Activated T-helper 9 cell treated with anti-CD3 and anti-CD28 coated beads, Interleukin-2, amount 50 U/mL, for 16 hours (primary cell): Measurements from ENCODE around the gene MEX3A.

Source experiments
- DNase-seq: peaks from one replicate; pipeline ENCODE4 v3.0.0-alpha.2; 2020; ENCODE audit warnings: low read depth

The MEX3A gene

DNA sequence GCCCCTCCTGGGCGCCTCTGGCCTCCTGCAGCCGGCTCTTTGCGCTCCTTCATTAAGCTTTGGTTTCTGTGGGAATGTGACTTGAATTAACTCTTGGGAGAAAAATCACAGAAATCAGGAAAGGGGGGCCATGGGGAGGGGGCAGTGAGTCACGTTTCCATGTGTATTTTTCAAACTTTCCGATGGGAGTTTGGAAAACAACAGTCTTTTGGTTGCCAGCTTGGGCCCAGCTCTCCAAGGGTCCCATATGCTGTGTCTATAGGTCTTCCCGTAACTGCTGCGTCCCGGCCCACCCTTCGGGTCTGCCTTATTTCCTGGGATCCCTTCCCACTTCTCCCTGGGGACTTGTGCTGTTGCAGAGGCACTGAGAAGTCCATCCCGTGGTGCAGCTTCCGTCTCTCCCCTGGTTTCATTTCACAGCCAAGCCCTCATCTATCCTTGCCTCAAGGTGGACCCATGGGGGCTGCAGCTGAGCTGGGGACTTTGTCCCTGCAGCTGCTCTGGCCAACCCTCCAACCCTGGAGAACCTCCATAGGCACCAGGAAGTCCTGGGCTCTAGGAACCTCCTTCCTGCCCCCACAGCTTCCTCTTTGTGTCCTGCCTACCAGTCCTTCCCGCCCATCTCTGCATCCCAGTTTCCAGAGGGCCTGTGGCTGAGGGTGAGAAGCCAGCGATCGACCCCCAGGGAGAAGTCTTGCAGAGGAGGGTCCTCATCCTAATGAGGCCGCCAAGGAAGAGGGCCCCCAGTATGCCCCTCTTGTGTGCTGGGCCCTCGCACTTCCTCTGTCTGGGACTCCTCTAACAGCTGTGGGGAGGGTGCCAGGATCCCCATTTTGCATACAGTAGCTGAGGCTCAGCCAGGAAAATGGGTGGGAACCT, 20.6 kb upstream of the MEX3A start:
- DNase-seq = no peak

DNA sequence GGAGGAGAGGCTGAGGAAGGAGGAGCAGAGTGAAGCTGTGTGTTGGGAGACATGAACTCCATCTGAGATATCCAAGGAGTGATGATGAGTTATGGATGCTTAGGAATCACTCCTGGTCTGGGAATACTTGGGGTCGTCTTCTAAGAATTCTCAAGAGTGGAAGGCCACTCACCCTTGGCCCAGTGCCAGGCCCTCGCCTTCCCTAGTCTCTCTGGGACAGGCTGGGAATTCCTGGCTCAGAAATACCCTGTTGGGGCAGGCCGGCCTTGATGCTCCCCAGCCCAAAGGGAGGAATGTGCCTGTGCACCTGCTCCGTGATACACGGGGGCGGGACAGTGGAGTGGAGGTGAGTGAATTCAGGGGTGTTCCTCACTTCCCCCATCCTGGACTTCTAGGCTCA, 19.6 kb upstream of the MEX3A start:
- no peak for DNase-seq

DNA sequence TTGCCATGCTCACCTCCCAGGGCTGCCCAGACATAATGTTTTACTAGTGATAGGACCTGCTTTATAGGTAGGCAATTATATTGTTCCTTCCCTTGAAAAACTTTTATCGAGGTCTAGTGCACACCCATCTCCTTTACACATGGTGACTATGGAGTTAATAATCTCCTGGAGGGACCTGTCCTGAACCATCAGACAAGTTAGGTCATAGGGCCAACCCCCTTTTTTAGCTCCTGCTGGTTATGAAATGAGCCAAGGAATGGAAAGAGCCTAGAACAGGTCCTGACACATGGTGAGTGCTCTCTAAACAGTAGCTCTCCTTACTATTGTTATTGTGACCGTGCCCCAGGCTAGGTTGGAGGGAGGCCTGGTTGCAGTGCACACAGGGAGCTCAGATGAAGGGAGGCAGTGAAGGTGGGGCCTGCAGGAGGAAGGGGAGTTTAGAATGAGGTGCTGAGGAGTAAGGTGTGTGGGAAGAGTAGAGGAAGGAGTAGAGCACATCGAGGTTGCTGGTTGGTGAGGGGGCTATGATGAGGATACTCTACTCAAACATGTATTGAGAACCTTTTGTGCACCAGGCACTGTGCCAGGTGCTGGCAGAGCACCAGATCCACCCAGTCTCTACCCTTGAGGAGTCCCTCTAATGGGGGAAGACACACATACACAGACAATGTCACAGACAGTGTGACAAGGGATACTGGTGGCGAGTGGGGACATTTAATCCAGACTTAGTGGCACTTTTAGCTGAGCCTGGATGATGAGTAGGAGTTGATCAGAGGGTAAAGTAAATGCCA, 18.1 kb upstream of the MEX3A start:
- DNase-seq = no peak

DNA sequence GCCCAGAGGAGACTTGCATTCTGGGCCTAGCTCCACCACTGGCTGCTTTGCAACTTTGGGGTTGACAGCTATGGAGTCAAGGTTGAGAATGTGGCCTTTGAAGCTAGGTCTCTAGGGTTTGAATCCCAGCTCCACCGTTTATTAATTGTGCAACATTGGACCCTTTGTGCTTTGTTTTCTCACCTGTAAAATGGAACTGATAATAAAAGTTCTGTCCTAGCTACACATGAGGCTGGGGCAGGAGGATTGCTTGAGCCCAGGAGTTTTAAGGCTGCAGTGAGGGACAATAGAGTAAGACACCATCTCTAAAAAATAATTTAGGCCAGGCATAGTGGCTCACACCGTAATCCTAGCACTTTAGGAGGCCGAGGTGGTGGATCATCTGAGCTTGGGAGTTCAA, 17.0 kb upstream of the MEX3A start:
- DNase-seq = no peak

DNA sequence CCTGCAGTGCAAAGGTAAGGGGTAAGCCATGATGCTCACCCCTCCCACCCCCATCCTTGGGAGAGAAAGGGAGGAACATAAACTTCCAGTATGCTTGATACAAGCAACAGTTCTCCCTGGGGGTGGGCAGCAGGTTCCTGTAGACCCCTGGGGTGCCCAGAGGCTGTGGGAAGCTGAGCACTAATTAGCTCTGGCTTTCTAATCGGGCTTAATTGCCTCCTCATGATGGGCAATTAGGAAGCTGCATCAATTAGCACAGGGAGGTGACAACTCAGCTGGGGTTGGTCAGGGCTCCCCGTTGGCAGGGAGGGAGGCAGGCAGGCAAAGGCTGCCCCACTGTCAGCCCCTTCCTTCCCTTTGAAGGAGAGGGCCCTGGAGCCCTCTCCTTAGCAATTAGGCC, 16.5 kb upstream of the MEX3A start:
- no peak for DNase-seq

DNA sequence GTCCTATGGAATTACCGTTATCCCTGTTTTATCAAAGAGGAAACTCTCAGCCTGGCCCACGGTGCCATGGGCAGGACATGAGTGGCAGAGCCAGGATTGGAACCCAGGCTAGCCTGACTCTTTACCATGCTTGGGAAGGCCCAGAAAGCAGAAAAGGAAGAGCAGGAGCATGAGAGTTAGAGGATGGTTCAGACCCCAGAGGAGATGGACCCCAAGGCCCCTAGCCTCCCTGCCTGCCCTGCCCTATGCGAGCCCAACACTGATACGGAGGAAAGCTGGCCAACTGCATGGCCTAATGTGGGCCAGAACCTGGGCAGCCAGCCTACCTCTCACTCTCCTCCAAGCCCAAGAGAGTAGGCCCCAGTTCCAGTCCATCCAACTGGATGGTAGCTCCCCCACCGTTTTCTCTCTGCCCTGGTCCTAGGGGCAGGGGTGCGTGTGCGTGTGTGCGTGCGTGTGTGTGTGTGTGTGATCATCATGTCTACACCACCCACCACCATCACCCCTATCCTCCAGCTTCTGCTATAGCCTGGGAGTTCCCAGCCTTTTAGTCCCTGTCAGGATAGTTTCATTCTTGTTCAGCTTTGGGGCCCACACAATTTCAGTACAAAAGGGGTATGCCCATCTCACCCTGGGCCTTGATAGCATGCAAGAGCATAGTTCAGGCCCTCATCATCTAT, 15.4 kb upstream of the MEX3A start:
- DNase-seq = peak; percentile 43

DNA sequence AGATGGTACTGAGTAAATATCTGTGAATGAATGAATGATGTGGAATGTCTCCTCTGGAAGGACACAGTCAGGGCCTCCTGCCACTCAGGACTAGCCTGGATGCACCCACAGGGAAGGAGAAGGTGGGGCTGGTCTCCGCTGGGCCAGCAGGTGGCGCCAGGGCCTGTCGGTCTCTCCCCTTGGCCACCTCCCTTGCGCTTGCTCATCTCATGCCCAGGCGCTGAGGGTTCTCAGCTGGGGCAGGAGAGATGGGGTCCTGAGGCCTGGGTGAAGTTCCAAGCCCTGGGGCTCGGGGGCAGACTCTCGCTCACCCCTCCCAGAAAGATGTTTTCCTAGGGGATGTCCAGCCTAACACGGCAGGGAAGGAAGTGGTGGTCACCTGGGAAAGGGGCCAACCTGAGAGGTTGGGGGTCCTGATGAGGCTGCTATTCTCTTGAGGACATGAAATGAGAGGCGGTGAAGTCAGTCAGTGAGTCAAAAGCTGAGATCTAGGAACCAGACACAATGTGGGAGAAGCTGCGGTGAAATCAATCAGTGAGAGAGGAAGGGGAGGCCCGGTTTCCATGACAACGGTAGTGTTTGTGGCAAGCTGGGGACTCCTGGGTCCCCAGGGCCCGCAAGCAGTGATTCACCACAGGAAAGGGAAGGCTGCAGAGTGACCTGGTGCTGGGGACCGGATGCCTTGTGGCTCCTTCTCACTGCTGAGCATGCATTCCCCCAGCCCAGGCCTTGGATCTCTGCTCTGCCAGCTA, 14.6 kb upstream of the MEX3A start:
- peak; percentile 84 for DNase-seq

DNA sequence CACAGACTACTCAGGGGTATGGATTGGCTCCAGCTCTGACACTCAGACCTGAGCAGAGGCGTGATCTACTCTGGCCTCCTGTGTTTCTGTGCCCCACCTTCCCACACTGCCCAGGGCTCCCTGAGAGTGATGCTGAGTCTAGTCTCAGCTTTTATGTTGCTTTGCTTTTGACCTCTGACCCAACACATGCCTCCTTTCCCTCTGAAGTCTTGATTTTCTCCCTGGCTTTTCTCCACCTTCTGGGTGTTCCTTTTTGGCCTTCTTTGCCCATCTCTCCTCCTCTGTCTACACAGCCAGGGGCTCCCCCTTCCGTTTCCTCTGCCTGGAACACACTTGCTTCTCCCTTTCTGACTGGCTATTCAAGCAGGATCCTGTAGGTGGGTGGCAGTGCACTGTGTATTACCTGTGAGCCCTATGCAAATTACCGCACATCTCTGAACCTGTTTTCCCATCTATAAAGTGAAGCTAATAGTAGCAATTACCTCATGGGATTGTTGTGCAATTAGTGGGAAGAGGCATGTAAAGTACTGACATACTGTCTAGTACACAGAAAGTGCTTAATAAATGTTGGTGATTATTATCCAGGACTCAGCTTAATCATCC, 13.7 kb upstream of the MEX3A start:
- DNase-seq = no peak

DNA sequence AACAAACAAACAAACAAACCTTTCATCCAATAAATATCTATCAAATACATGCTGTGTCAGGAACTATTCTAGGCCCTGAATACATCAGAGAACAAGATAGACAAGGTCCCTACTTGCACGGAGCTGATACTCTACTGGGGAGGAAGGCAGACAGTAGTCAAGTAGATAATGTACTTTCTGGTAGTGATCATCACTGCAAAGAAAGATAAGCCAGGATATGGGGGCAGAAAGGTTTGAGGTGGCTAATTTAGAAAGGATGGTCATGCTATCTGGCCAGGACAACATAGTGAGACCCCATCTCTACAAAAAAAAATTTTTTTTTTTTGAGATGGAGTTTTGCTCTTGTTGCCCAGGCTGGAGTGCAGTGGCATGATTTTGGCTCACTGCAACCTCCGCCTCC, 9.3 kb upstream of the MEX3A start:
- DNase-seq = no peak

DNA sequence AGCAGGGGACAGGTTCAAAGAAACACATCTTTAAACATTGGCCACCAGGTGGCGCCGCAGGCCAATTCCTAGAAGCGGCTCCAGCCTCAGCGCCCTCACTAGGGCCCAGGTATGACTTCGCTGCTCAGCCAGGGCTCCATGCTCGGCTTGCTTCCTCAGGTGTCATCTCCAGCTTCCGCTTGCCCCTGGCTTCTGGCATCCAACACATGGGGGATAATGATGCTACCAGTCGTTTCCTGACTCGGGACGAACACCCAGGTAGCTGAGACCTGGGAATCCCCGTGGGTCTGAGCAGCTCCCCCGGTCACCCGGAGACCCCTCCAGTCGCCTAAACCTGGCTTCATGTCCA, 8.5 kb upstream of the MEX3A start:
- DNase-seq = peak; percentile 83

DNA sequence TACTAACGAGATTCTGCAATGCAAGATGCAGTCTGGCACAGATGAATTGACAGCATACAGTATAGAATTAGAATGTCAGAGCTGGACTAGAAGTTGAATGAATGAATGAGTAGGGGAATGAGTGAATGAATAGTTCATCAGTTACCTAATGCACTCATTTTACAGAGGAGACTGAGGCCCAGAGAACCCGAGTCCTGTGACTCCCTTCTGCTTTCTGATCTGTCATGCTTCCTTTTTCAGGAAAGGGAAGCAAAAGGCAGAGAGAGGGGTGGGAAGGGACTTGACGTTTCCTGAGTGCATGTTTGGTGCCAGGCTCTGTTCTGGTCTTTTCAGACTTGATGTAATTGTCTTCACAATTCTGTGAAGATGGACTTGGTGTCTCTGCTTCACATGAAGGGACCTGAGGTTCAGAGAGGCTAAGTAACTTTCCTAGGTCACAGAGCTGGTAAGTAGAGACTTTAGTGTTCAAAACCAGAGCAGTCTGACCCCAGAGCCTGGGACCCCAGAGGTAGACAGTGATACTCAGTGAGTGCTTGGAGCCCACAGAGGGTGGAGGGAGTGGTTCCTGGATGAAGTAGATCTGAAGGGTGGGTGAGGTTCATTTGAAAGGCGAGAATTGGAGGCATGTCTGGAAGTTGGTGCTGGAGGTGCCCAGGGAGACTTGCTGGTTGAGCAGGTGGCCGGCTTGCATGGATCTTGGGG, 8.0 kb upstream of the MEX3A start:
- DNase-seq = no peak

DNA sequence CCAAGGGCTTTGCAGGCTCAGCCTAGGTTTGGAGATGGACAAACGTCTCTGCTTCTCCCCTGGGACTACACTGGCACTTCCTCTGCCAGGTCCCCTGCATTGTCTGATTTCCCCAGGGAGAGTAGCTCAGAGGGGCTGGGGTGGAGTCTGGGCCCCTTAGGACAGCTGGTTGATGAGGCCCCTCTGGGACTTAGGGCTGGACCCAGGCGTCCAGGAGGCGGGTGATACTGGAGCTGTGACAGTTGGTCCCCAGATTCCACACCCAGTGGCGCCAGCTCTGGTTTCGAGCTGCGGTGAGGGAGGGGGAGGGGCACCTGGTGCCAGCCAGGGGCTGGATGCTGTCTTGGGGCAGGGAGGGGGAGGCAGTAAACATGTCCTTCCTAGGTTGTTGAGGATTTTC, 7.4 kb upstream of the MEX3A start:
- DNase-seq = no peak

DNA sequence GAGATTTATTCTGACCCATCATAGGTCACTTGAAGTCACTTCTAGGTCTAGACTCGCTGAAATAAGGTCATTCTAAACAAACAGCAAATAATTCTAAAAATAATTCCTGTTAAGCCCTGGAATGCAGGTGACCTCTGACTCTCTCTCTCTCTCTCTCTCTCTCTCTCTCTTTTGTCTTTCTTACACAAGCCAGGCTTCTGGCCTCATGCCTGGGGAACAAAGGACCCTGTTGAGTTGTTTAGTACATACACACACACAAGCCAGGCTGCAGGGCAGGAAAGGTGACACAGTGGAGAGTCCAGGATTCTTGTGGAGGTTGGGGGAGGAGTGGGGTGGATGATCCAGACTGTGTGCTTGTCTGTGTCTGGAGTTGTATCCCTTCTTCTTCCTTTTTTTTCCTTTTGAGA, 4.0 kb upstream of the MEX3A start:
- no peak for DNase-seq

DNA sequence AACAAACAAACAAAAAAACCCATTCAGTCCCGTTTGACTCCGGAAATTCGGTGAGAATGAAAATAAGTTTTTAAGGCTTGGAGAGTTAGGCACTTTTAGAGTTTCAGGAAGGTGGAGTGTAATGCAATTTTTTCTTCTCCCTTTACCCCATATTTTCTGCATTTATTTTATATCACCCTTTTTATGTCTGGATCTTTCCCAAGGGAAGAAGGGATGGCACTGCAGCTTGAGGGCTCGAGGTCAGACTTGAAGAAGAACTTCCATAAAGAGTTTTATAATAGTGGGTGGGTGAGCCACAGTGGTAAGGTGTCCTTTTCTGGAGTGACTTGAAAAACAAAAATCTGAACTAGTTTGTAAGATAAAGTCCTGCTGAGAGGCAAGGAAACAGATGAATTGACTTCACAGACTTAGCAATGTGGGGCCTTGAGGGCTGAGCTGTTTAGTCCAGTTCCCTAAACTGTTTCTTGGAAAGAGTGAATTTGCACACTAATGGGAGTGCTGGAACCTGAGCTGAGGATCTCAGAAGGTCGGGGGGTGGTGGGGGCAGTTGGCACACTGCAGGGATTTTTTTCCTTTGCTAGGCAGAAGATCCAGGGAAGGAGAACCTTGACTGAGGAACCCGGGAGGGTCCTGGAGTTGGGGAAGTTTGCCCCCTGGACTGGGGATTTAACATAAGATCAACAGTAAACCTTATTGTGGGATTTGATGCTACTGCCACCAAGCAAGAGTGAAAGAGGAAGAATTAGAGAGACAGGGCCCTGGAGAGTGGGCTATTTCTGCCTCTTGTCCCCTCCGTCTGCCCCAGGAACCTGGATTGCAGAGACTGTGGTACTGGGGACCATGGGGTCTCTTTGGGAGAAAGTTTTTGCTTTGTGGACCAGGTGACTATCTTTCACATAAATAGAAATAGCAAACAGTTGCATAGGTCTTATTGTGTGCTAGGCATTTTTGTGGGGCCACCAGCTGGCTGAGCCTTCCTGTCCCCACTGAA, 1.8 kb upstream of the MEX3A start:
- no peak for DNase-seq

DNA sequence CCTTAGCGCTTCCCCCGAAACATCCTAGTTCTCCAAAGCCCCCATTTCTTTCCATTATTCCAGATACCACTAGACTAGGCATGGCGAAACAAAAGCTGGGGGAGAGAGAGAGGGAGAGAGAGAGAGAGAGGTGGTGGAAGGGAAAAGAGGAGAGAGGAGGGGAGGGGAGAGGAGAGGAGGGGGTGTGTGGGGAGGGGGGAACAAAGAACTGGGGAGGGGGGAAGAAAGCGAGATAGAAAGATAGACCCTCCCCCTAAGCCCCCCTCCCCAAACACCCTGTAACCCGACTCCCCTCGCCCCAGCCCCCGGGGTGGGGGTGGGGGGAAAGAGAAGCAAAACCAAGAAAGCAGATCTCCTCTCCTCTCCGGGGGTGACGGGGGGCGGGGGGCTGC, 352 bp downstream of the MEX3A start:
- DNase-seq = no peak

DNA sequence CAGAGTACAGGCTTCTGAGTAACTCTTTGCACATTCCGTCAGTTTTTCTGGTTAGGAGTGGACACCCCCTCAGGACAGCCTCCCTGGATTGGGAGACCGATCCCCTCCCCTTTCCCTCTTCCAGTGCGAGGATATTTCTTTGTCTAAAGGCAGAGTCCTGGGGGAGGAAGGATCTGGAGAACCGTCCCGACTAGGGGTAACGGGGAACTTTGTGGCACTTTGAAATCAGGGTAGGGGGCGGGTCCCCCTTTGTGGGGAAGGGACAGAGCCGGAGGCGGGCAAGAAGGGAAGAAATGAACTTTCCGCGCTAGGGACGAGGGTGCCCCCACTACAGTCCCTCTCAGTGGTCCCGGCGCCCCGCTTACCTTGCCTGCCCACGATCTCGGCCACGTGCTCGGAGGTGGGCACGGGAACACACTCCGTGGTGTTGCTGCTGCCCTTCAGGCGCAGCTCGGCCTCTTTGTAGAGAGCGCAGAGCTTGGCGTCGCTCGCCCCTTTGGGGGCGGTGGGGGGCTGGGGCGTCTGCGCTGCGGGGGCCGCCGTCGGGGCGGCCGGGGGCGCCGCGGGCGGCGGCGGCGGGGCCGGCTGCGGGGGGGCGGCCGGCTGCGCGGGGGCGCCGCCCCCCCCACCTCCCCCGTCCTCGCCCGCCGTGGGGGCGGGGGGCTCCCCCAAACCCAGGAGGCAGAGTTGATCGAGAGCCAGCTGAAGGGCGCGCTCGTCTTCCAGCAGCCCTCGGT, 917 bp downstream of the MEX3A start:
- no peak for DNase-seq

DNA sequence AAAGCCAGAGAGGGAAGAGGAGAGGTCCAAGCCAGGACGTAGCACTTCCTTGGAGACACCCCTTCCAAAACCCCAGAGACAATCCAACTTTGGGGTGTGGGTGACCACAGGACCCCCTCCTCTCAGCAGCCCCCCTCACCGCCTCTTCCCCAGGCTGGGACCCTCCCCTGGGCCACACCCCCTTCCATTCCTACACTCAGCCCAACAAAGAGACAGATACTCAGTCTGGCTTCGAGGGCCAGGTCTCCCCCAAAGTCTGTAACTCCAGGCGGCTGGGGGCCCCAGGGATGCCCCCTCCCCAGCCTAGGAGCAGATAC, 1.4 kb downstream of the MEX3A start:
- DNase-seq = no peak

DNA sequence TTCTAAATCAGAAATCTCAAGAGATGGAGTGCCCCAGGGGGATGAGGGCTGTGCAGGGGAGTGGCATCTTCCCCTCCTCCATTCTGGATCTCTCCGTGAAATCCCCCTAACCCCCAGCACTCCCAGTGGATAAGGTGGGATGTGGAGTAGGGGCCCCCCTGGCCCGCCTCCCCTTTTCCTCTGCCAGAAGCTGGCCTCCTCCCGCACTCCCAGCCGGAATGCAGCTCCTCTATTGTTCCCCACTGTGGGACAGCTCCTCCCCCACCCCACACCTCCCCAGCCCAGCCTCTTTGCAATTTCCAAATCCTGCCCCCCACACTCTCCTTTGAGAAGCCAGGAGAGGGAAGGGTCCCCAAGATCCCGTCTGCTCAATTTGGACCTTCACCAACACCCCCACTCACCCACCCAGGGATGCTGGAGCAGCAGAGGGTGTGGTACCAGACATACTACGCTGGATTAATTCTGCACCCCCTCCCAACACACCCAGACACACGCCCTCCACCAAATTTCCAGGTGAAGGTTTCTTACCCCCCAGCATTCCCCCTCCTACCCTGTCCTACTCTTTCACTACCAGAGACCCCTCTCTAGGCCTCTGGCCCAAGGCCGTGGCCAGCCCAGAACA, 1.9 kb downstream of the MEX3A start:
- DNase-seq = no peak

DNA sequence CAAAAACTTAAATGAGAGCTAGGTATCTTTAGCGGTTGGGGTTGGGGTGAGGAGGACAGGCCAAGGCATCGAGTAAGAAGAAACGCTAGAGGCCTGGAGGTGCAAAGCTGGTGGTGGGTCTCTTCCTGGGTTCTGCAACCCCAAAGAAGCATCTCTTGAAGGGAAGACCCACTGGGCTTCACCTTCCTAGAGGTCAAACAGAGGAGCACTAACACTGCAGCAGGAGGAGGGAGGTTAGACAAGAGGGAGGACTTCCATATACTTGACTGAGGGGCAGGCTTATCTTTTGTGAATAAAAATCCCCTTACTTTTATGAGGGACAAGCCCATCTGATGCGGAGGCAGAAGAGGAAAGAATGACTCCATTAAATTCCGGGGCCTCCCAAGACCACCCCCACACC, 2.5 kb downstream of the MEX3A start:
- no peak for DNase-seq
